Chondrocyte (in vitro differentiated cells): ENCODE results near the gene BTBD19. TPM values are rescaled to one million over a fixed set of nuclear protein-coding genes. Genes with fewer than 3 reads are reported as not detected.
"Not testable (repeated sequence)": the region's sequence is repeated elsewhere in the genome, so short reads cannot be mapped to it uniquely, and the experiment has no call there.

Experiments
- DNase-seq: peaks from one replicate; pipeline ENCODE4 v3.0.0; 2021; ENCODE audit warnings: mixed read lengths, low spot score
- H3K27ac Mint-ChIP-seq: one replicate; pipeline ENCODE4 v1.8.0; 2021; ENCODE audit warnings: mild to moderate bottlenecking, moderate library complexity, mixed read lengths; ENCODE audit not compliant: unreplicated experiment
- H3K27me3 Mint-ChIP-seq: 2 replicates; pipeline ENCODE4 v1.8.0; 2021; ENCODE audit warnings: low read depth, mixed read lengths
- H3K36me3 Mint-ChIP-seq: 2 replicates; pipeline ENCODE4 v1.8.0; 2021; ENCODE audit warnings: low read depth, mixed read lengths
- H3K4me1 Mint-ChIP-seq: 2 replicates; pipeline ENCODE4 v1.8.0; 2021; ENCODE audit warnings: low read depth, mild to moderate bottlenecking, mixed read lengths
- H3K4me3 Mint-ChIP-seq: one replicate; pipeline ENCODE4 v1.8.0; 2021; ENCODE audit warnings: mild to moderate bottlenecking, moderate library complexity, mixed read lengths; ENCODE audit not compliant: unreplicated experiment
- H3K9me3 Mint-ChIP-seq: 2 replicates; pipeline ENCODE4 v1.8.0; 2021; ENCODE audit warnings: low read depth, mixed read lengths
- total RNA-seq: library from RNA; stranded (reverse); gene quantifications from 3 replicates; pipeline ENCODE4 v1.2.1, GENCODE V29; 2021
- TF ChIP-seq, protein P1 (sequence below): fragments of 200-600 bp; sonication (generic); IDR thresholded peaks from 2 replicates; pipeline ENCODE4 v1.5.0; 2021; ENCODE audit warnings: antibody characterized with exemption, mild to moderate bottlenecking, moderate library complexity

The BTBD19 gene
- total RNA-seq, 1 donor from 2014 or later = 44.1 TPM

DNA sequence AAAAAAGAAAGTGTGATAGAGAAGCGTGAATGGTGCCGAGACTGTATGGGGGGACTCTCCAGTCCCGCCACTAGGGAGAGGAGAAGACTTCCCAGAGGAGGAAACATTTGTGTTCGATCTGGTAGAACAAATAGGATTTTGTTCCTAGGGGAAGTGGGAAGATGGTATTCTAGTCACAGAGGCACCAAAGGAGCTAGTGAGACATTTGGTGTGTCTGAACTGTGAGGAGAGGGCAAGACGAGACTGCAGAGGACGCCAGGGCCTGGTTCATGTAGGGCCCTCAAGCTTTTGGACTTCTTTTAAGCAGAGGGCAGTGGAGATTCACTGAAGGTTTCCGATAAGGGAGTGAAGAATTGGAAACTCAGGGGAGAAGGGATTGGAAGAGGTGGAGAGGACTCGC, 2.9 kb downstream of the BTBD19 start:
- TF ChIP-seq, protein P1, sequence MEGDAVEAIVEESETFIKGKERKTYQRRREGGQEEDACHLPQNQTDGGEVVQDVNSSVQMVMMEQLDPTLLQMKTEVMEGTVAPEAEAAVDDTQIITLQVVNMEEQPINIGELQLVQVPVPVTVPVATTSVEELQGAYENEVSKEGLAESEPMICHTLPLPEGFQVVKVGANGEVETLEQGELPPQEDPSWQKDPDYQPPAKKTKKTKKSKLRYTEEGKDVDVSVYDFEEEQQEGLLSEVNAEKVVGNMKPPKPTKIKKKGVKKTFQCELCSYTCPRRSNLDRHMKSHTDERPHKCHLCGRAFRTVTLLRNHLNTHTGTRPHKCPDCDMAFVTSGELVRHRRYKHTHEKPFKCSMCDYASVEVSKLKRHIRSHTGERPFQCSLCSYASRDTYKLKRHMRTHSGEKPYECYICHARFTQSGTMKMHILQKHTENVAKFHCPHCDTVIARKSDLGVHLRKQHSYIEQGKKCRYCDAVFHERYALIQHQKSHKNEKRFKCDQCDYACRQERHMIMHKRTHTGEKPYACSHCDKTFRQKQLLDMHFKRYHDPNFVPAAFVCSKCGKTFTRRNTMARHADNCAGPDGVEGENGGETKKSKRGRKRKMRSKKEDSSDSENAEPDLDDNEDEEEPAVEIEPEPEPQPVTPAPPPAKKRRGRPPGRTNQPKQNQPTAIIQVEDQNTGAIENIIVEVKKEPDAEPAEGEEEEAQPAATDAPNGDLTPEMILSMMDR = peak; percentile 31
- peaks cover 15% of the 10 kb centered on the region for H3K36me3 Mint-ChIP-seq
- DNase-seq = peak; percentile 22
- H3K4me1 Mint-ChIP-seq = peaks cover 67% of the 10 kb centered on the region
- peak overlapping the region; percentile 36 for H3K4me3 Mint-ChIP-seq
- no peaks in the 10 kb centered on the region for H3K9me3 Mint-ChIP-seq
- no peaks in the 10 kb centered on the region for H3K27me3 Mint-ChIP-seq
- peak overlapping the region; percentile 100 for H3K27ac Mint-ChIP-seq

DNA sequence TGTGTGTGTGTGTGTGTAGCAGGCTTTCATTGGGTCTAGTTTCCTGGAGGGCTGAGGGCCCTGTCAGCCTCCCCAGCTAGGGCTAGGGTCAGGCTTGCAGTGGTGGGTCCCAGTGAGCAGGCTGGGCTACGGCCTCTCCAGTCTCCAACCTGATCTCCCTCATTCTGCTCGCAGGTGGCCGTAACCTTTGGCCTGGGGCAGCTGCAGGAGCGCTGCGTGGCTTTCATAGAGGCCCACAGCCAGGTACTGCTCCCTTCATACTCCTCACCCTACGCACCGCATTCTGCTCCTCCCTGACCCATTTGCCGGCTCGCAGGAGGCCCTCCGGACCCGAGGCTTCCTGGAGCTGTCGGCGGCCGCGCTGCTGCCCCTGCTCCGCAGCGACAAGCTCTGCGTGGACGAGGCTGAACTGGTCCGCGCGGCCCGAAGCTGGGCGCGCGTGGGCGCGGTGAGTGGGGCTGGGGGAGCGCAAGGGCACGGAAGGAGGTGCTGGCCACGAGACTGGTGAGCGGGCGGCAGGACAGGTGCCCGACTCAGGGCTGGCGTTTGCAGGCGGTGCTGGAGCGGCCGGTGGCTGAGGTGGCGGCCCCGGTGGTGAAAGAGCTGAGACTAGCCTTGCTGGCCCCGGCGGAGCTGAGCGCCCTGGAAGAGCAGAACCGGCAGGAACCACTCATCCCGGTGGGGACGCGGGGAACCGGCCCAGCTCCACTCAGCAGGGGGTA, 4.7 kb downstream of the BTBD19 start:
- no peaks in the 10 kb centered on the region for H3K9me3 Mint-ChIP-seq
- TF ChIP-seq, protein P1 = no peak
- peaks cover 60% of the 10 kb centered on the region for H3K4me1 Mint-ChIP-seq
- peak; percentile 94 for DNase-seq
- H3K27ac Mint-ChIP-seq = peak overlapping the region; percentile 17
- H3K4me3 Mint-ChIP-seq = no peak overlapping the region
- H3K36me3 Mint-ChIP-seq = peaks cover 13% of the 10 kb centered on the region
- no peaks in the 10 kb centered on the region for H3K27me3 Mint-ChIP-seq

DNA sequence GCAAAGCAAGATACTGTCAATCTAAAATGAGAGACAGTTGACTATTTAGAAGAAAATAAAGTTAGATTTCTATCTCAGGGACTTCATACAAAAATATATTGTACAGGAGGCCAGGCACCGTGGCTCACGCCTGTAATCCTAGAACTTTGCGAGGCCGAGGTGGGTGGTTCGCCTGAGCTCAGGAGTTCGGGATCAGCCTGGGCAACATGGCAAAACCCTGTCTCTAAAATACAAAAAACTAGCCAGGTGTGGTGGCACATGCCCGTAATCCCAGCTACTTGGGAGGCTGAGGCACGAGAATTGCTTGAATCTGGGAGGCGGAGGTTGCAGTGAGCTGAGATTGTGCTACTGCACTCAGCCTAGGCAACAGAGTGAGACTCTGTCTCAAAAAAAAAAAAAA, 7.6 kb downstream of the BTBD19 start:
- H3K27me3 Mint-ChIP-seq, H3K4me3 Mint-ChIP-seq, H3K27ac Mint-ChIP-seq, H3K9me3 Mint-ChIP-seq: not testable (repeated sequence)
- peaks cover 13% of the 10 kb centered on the region for H3K36me3 Mint-ChIP-seq
- peak; percentile 36 for DNase-seq
- peaks cover 54% of the 10 kb centered on the region for H3K4me1 Mint-ChIP-seq

DNA sequence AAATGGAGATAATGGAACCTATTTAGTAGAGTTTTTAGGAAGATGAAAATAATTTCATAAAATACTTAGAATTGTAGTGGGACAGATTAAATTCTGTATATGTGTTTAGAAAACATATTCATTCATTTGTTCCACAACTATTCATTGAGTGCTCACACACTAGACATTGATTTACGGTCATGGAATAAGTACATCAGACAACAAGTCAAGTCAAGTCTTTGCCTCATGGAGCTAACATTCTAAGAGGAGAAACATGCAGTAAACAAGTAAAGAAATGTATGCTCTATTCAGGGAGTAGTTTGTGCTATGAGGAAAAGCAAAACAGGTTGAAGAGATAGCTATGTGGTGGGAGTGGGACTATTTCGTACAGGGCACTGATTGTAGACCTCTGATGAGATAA, 9.0 kb downstream of the BTBD19 start:
- peaks cover 10% of the 10 kb centered on the region for H3K36me3 Mint-ChIP-seq
- peaks cover 41% of the 10 kb centered on the region for H3K4me1 Mint-ChIP-seq
- H3K4me3 Mint-ChIP-seq = no peak overlapping the region
- no peaks in the 10 kb centered on the region for H3K27me3 Mint-ChIP-seq
- TF ChIP-seq, protein P1 = no peak
- peak overlapping the region; percentile 58 for H3K27ac Mint-ChIP-seq
- H3K9me3 Mint-ChIP-seq = no peaks in the 10 kb centered on the region
- DNase-seq = no peak

DNA sequence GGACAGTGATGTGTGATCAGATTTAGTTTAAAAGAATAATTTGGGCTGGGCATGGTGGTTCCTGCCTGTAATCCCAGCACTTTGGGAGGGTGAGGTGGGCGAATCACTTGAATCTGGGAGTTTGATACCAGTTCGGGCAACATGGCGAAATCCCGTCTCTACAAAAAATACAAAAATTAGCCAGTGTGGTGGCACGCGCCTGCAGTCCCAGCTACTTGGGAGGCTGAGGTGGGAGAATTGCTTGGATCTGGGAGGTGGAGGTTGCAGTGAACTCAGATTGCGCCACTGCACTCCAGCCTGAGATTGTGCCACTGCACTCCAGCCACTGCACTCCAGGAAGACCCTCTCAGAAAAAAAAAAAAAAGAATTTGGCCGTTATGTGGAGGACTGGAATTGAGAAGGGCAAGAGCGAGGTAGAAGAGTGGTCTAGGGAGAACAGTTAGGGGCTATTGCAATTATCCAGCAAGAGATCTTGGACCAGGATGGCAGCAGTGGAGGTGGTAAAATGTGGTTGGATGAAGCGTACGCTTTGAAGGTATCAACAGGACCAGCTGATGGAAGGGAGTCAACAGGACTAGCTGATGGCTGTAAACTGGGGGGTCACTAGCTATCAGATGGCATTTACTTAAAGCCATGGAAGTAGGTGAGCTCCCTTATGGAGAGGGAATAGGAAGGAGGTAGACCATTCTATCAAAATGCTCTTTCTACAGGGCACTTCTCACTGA, 9.6 kb downstream of the BTBD19 start:
- peaks cover 38% of the 10 kb centered on the region for H3K4me1 Mint-ChIP-seq
- peak overlapping the region; percentile 67 for H3K27ac Mint-ChIP-seq
- peaks cover 10% of the 10 kb centered on the region for H3K36me3 Mint-ChIP-seq
- H3K4me3 Mint-ChIP-seq = peak overlapping the region; percentile 4
- H3K9me3 Mint-ChIP-seq = no peaks in the 10 kb centered on the region
- peak; percentile 26 for DNase-seq
- H3K27me3 Mint-ChIP-seq = no peaks in the 10 kb centered on the region
- TF ChIP-seq, protein P1 = no peak
